Uterus (tissue), 2 donors: ENCODE results near the gene TOGARAM2.

Experiments
- POLR2A ChIP-seq, 2 donors: fragments of 450-650 bp; IDR thresholded peaks; one replicate each; pipeline ENCODE4 v1.6.1; 2016; ENCODE audit warnings: antibody characterized with exemption in 2 of 2, mild to moderate bottlenecking in 1 of 2, moderate library complexity in 1 of 2
- TF ChIP-seq, protein P1 (sequence below), 4 experiments: fragments of 200-600 bp in 2 of 4; fragments of 450-650 bp in 2 of 4; sonication (generic) in 2 of 4; IDR thresholded peaks; one replicate each; pipeline ENCODE4 v1.5.1; 2016 to 2019; ENCODE audit warnings: antibody characterized with exemption in 4 of 4, mild to moderate bottlenecking in 2 of 4, moderate library complexity in 1 of 4

DNA sequence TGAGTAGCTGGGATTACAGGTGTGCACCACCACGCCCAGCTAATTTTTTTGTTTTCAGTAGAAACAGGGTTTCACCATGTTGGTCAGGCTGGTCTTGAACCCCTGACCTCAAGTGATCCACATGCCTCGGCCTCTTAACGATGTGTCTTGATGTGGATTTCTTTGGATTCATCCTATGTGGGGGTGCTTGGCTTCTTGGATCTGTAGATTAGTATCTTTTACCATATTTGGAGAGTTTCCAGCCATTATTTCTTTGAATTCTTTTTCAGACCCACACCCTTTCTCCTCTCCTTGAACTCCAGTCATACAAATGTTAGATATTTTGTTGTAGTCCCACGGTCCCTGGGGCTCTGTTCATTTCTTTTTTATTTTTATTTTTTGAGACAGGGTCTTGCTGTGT lies 6.8 kb upstream of the TOGARAM2 start:
- TF ChIP-seq, protein P1, sequence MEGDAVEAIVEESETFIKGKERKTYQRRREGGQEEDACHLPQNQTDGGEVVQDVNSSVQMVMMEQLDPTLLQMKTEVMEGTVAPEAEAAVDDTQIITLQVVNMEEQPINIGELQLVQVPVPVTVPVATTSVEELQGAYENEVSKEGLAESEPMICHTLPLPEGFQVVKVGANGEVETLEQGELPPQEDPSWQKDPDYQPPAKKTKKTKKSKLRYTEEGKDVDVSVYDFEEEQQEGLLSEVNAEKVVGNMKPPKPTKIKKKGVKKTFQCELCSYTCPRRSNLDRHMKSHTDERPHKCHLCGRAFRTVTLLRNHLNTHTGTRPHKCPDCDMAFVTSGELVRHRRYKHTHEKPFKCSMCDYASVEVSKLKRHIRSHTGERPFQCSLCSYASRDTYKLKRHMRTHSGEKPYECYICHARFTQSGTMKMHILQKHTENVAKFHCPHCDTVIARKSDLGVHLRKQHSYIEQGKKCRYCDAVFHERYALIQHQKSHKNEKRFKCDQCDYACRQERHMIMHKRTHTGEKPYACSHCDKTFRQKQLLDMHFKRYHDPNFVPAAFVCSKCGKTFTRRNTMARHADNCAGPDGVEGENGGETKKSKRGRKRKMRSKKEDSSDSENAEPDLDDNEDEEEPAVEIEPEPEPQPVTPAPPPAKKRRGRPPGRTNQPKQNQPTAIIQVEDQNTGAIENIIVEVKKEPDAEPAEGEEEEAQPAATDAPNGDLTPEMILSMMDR (IDR thresholded peaks at IDR 0.05), result no peak
- no peak for TF ChIP-seq POLR2A (IDR thresholded peaks at IDR 0.05)
